ENCODE data around the gene TCAF1. TPM values are rescaled to one million over a fixed set of nuclear protein-coding genes. Genes with fewer than 3 reads are reported as not detected.

TCAF1 gene
- total and polyA plus RNA-seq, 2 of the 4 experiments (the other 2 are of a cell fraction): 39.3 to 91.8 TPM

DNA sequence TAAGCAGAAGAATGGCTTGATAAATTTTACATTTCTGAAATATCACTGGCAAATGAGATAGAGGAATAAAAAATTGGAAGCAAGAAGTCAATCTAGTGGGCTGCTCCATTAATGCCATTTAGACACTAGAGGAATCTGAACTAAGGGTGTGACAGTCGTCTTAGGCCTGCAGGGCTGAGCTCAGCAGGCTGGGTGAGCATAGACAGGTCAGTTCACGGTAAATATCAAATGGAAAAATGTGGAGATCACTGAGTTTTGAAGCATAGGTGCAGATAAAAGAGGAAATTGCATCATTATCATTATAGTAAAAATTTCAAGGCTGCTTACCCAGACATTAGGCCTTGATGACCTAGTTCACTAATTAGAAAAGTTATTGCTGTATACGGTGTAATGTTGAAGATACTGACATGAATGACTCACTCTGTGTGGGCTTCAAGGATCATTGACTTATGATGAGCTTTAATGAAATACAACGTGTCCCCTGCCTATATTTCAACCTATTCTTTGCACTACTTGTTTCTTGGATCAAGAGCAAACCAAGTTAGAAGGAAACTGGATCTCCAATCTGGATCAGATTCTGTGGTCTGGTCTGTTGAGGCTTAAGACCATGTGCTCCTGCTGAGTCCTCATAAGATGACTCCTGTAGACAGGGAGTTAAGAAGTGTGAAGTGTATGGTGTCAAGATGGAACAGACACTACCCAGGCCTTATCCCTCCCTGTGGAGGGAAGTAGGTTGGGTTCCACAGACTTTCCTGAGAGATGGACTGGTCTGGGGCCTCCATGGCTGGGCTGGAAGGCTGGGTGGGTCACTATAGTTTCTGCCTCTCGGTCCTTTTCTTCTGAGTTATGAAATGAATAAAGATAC lies 36.6 kb upstream of the TCAF1 start:
- H3K4me3 ChIP-seq (ENCODE audit: insufficient read depth, low read depth, low read length): no peak overlapping the region
- H3K23ac ChIP-seq (ENCODE audit: low read depth, low read length): no peak overlapping the region
- H3K27ac ChIP-seq (ENCODE audit: insufficient read depth, low read length): no peak overlapping the region
- H3K9ac ChIP-seq (ENCODE audit: low read depth, low read length): no peak overlapping the region
- no peak overlapping the region for H4K91ac ChIP-seq (ENCODE audit: insufficient read depth, low read depth, low read length)
- no peak overlapping the region for H2BK15ac ChIP-seq (ENCODE audit: low read depth, low read length)
- no peaks in the 10 kb centered on the region for H3K27me3 ChIP-seq (ENCODE audit: control insufficient read depth, insufficient read depth, low read length)
- ChIA-PET POLR2A (ENCODE audit: unreplicated experiment) (no interaction called here), CTCF (no interaction called here)
- H2BK5ac ChIP-seq (ENCODE audit: low read depth, low read length, poor library complexity, severe bottlenecking): no peak overlapping the region
- H3K14ac ChIP-seq (replicated peaks; ENCODE audit: low read depth, low read length): no peak overlapping the region
- dilution Hi-C loops (cut with HindIII; ENCODE audit: low sequenced_read_pairs, unreplicated experiment) (no loop called here), in situ Hi-C loops (cut with MboI; ENCODE audit: low sequenced_read_pairs) (no loop called here), intact Hi-C loops (cut with micrococcal nuclease) (loop anchor here (5.0 kb wide), 2 partner anchors 36 to 39 kb away; partner anchors contain the start of gene TCAF1)
- H2AK5ac ChIP-seq (ENCODE audit: low read depth, low read length): no peak overlapping the region
- H4K8ac ChIP-seq (ENCODE audit: low read depth in 2 of 2, low read length in 2 of 2): no peak overlapping the region
- no peak overlapping the region for H3K18ac ChIP-seq (ENCODE audit: low read depth, low read length)
- WGBS, 2 experiments (ENCODE audit: extremely low coverage in 2 of 2, insufficient read length in 1 of 2): 60% methylated on average over 2 of the region's 5 CpGs; no CpG with 5 or more reads in 1 of the 2 experiments
- H2BK20ac ChIP-seq (ENCODE audit: low read depth, low read length): no peak overlapping the region
- peaks cover 18% of the 10 kb centered on the region for H3K4me1 ChIP-seq (ENCODE audit: control insufficient read depth, insufficient read depth, low read length)
- H3K79me1 ChIP-seq (ENCODE audit: low read depth in 1 of 2, low read length in 2 of 2): no peaks in the 10 kb centered on the region
- H2AK9ac ChIP-seq (replicated peaks; ENCODE audit: low read depth, low read length, poor library complexity): no peak overlapping the region
- TF ChIP-seq MAFK (IDR thresholded peaks at IDR 0.05; ENCODE audit: low read depth, low read length): no peak
- TF ChIP-seq BHLHE40 (IDR thresholded peaks at IDR 0.05; ENCODE audit: low read depth, low read length): no peak
- TF ChIP-seq POLR2A (IDR thresholded peaks at IDR 0.05; ENCODE audit: low read depth, low read length): no peak
- TF ChIP-seq CTCF (conservative IDR thresholded peaks at IDR 0.05; ENCODE audit: low read depth, low read length): no peak
- TF ChIP-seq RAD21 (IDR thresholded peaks at IDR 0.05; ENCODE audit: low read length): no peak
- no peak for TF ChIP-seq FOS (IDR thresholded peaks at IDR 0.05; ENCODE audit: low read depth, low read length)
- no peak for TF ChIP-seq RFX5 (IDR thresholded peaks at IDR 0.05; ENCODE audit: low read depth, low read length)
- TF ChIP-seq ELK1 (IDR thresholded peaks at IDR 0.05; ENCODE audit: borderline replicate concordance, low read depth, low read length): no peak
- no peak for TF ChIP-seq SMC3 (IDR thresholded peaks at IDR 0.05; ENCODE audit: low read depth, low read length)
- no peak for TF ChIP-seq NFE2L2 (IDR thresholded peaks at IDR 0.05; ENCODE audit: low read depth, low read length)
- BruUV-seq (replicated peaks): no TSS peak
- DNase-seq: no peak
- H3K9me3 ChIP-seq (ENCODE audit: control insufficient read depth, insufficient read depth, low read length): no peaks in the 10 kb centered on the region
- H3K4ac ChIP-seq (ENCODE audit: low read depth, low read length): no peak overlapping the region
- H3K9me1 ChIP-seq (ENCODE audit: insufficient read depth, low read length): peaks cover 10% of the 10 kb centered on the region
- H3K36me3 ChIP-seq (ENCODE audit: control insufficient read depth, insufficient read depth, low read length): no peaks in the 10 kb centered on the region
- H4K5ac ChIP-seq (ENCODE audit: low read depth, low read length): no peak overlapping the region
- H4K20me1 ChIP-seq (ENCODE audit: insufficient read depth, low read length): no peaks in the 10 kb centered on the region
- H3K56ac ChIP-seq (ENCODE audit: extremely low read depth, insufficient read depth, low read length): no peak overlapping the region
- no peak overlapping the region for H2AFZ ChIP-seq (replicated peaks; ENCODE audit: low read length, poor library complexity)
- H2BK120ac ChIP-seq (ENCODE audit: low read depth, low read length): no peak overlapping the region
- ATAC-seq (ENCODE audit: low read depth): no peak
- no peak overlapping the region for H3K4me2 ChIP-seq (ENCODE audit: low read depth, low read length)
